Astrocyte (in vitro differentiated cells and primary cell): ENCODE measurements around the gene DCUN1D2.

Experiments used
- EZH2 ChIP-seq: IDR thresholded peaks from 2 replicates; pipeline ENCODE4 v1.6.1; 2012; ENCODE audit warnings: mild to moderate bottlenecking, low read length, inconsistent platforms; ENCODE audit not compliant: insufficient read depth
- TF ChIP-seq, protein P1 (sequence below): IDR thresholded peaks from 2 replicates; pipeline ENCODE4 v1.5.1; 2011; ENCODE audit warnings: low read depth, mild to moderate bottlenecking, inconsistent platforms, low read length, moderate library complexity; ENCODE audit not compliant: insufficient read depth

DNA sequence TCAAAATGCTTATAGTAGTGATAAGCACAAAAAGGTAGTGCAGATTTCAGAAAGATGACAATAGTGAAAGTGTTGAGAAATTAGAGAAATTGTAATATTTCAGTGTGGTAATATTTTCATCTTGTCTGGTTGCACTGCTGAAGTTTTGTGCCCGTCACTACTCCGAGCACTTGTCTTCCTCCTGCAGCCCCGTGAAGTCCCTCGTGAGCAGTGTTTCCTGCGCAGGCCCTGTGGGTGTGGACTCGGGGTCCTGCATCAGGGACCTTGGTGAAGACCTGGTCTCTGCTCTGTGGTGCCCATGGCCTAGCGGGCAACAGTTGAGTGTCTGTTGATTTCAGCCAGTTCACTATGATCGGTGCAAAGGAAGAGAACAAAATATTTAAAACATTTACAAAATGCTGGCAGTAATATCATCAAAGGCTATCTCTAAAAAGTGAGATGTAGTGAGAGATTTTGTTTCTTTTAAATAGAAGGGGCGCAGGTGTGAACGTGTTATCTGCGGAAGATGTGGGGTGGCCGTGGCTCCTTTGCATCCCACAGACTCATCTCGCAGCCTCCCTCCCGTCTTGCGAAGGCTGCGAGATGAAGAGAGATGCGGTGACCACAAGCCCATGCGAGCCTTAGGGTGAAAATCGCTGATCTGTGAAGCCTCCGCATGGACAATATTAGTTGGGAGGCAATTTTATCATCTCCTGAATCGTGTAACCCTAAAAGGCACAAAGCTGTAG is 27.7 kb upstream of the DCUN1D2 start:
- TF ChIP-seq, protein P1, sequence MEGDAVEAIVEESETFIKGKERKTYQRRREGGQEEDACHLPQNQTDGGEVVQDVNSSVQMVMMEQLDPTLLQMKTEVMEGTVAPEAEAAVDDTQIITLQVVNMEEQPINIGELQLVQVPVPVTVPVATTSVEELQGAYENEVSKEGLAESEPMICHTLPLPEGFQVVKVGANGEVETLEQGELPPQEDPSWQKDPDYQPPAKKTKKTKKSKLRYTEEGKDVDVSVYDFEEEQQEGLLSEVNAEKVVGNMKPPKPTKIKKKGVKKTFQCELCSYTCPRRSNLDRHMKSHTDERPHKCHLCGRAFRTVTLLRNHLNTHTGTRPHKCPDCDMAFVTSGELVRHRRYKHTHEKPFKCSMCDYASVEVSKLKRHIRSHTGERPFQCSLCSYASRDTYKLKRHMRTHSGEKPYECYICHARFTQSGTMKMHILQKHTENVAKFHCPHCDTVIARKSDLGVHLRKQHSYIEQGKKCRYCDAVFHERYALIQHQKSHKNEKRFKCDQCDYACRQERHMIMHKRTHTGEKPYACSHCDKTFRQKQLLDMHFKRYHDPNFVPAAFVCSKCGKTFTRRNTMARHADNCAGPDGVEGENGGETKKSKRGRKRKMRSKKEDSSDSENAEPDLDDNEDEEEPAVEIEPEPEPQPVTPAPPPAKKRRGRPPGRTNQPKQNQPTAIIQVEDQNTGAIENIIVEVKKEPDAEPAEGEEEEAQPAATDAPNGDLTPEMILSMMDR, result no peak
- no peak for TF ChIP-seq EZH2
